Activated T-cell treated with anti-CD3 and anti-CD28 coated beads, Interleukin-2, amount 50 U/mL, for 72 hours (primary cell): ENCODE measurements around the gene BIK. TPM values are rescaled to one million over a fixed set of nuclear protein-coding genes. Genes with fewer than 3 reads are reported as not detected.
A peak's percentile ranks its signal among the peaks of the same experiment; 100 is the strongest.
"Not testable (repeated sequence)": the region's sequence is repeated elsewhere in the genome, so short reads cannot be mapped to it uniquely, and the experiment has no call there.

ENCODE experiments used
- ATAC-seq, 2 donors: fragments of 150-1000 bp; cut with Tn5 transposase; replicated peaks in 1 of 2; 2 replicates each; pipeline ENCODE4 v1.10.0; 2021; ENCODE audit warnings: moderate library complexity in 2 of 2, mild to moderate bottlenecking in 1 of 2
- DNase-seq, 2 donors: peaks; one replicate each; pipeline ENCODE4 v3.0.0; 2021 to 2022; ENCODE audit warnings: mixed read lengths in 1 of 2
- H3K27ac Mint-ChIP-seq: one replicate; pipeline ENCODE4 v1.8.0; 2022; ENCODE audit warnings: mild to moderate bottlenecking, moderate library complexity, mixed read lengths
- H3K27me3 Mint-ChIP-seq: one replicate; pipeline ENCODE4 v1.8.0; 2022; ENCODE audit warnings: low read depth, mixed read lengths
- H3K36me3 Mint-ChIP-seq, 2 donors: one replicate each; pipeline ENCODE4 v1.8.0; 2022; ENCODE audit warnings: mixed read lengths in 2 of 2, mild to moderate bottlenecking in 1 of 2; ENCODE audit not compliant: insufficient read depth in 2 of 2
- H3K4me1 Mint-ChIP-seq: one replicate; pipeline ENCODE4 v1.8.0; 2022; ENCODE audit warnings: low read depth, mixed read lengths
- H3K4me3 Mint-ChIP-seq, 2 donors: one replicate each; pipeline ENCODE4 v1.8.0; 2022; ENCODE audit warnings: mild to moderate bottlenecking in 2 of 2, mixed read lengths in 2 of 2, moderate library complexity in 2 of 2
- H3K9me3 Mint-ChIP-seq, 2 donors: one replicate each; pipeline ENCODE4 v1.8.0; 2022; ENCODE audit warnings: mixed read lengths in 2 of 2
- total RNA-seq, 2 donors: library from RNA; stranded (reverse); gene quantifications; one replicate each; pipeline ENCODE4 v1.2.3, GENCODE V29; 2022

BIK gene
- total RNA-seq, 2 donors from 2014 or later: 3.2 to 5.0 TPM

DNA sequence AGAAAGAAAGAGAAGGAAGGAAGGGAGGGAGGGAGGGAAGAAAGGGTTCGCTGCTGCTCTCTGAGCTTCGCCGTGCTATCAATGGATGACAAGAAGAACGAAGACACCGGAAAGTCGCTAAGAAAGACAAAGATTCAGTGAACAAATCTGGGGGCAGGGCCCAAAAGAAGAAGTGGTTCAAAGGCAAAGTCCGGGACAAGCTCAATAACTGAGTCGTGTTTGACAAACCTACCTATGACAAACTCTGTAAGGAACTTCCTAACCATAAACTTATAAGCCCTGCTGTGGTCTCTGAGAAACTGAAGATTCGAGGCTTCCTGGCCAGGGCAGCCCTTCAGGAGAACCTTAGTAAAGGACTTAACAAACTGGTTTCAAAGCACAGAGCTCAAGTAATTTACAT is 18.5 kb upstream of the BIK start:
- Mint-ChIP-seq H3K27me3 (no peaks in the 10 kb centered on the region), H3K27ac (no peak overlapping the region), H3K4me3 (no peak overlapping the region), H3K36me3 (peaks cover 7% of the 10 kb centered on the region in 2 donors), H3K9me3 (peaks cover 6% of the 10 kb centered on the region in 2 donors), H3K4me1 (peaks cover 7% of the 10 kb centered on the region)
- ATAC-seq (no peak), DNase-seq (no peak)

DNA sequence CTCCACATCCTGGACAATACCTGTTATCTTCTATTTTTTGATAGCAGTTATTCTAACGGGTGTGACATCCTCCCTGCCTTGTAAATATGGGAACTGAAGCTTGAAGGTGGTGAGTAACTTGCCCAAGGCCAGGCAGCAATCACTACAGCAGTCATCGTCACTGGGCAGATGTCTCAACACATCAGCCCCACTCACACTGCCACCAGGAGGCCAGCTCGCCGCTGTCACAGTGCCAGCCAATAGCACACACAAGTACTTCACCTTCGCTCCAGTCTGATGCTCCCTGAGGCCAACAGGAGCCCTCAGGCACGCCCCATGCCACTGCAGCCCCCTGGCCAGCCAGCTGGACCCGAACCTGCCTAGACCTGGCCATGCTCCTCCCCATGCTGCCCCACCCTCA is 16.5 kb upstream of the BIK start:
- no peak for ATAC-seq

DNA sequence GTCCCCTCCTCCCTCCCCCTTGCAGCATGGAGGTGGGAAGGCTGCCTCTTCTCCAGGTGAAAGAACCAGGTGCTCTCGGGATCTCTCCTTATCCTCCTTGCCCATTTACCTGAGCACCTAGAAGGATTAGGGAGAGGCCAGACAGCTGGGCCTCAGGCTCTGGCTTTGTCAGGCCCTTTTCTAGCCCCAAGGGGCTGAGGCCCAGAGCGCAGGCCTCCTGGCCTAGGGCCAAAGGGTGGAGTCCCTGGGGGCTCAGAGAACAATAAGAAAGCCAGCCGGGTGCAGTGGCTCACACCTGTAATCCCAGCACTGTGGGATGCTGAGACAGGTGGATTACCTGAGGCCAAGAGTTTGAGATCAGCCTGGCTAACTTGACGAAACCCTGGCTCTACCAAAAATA is 16.0 kb upstream of the BIK start:
- Mint-ChIP-seq H3K36me3 (peaks cover 5 to 7% of the 10 kb centered on the region in 2 donors), H3K4me1 (no peaks in the 10 kb centered on the region), H3K27ac (no peak overlapping the region), H3K4me3 (no peak overlapping the region), H3K27me3 (no peaks in the 10 kb centered on the region), H3K9me3 (peaks cover 6% of the 10 kb centered on the region in 2 donors)
- ATAC-seq (no peak), DNase-seq (no peak)

More for the DNA sequence above, 16.5 kb upstream of the BIK start:
- H3K27ac Mint-ChIP-seq: no peak overlapping the region
- H3K4me3 Mint-ChIP-seq: no peak overlapping the region
- peaks cover 5 to 7% of the 10 kb centered on the region in 2 donors for H3K36me3 Mint-ChIP-seq
- no peaks in the 10 kb centered on the region for H3K4me1 Mint-ChIP-seq
- DNase-seq: no peak
- H3K27me3 Mint-ChIP-seq: no peaks in the 10 kb centered on the region
- H3K9me3 Mint-ChIP-seq: peaks cover 6% of the 10 kb centered on the region in 2 donors

DNA sequence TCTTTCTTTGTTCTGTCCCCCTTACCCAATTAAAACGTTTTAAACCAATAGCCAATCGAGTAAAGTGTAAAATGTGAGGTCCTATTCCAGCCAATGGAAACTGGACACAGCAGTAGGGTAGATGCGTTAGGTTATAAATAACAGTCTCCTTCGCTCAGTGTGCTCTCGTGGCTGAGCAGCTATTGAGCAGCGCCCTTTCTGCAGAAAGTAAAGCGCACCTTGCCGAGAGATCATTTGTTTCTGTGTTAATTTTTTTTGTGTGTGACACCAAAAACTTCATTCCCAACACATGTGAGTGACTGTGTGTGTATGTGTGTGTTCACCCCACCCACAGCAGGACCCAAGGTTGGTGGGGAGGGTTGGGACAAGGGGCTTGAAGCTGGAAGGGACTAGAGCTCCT is 14.1 kb upstream of the BIK start:
- no peak for DNase-seq
- Mint-ChIP-seq H3K27me3 (no peaks in the 10 kb centered on the region), H3K9me3 (peaks cover 6% of the 10 kb centered on the region in 2 donors), H3K4me1 (peaks cover 10% of the 10 kb centered on the region), H3K4me3 (no peak overlapping the region), H3K27ac (no peak overlapping the region), H3K36me3 (peaks cover 5 to 7% of the 10 kb centered on the region in 2 donors)
- ATAC-seq: no peak

DNA sequence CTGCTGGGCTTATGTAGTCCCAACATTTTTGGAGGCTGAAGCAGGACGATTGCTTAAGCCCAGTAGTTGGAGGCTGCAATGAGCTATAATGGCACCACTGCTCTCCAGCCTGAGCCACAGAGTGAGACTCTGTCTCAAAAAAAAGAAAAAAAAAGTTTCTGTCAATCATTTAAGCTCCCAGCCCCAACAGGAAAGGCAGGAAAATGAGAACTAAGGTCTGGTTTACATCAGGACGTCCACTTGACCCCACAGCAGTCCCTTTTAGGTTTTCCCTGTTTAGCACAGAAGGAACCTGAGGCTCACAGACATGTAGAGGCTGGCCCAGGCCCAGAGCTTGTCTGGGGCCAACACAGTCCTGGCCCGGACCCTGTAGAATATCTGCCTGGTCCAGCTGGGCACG is 12.2 kb upstream of the BIK start:
- Mint-ChIP-seq H3K27me3 (no peaks in the 10 kb centered on the region), H3K36me3 (peaks cover 5 to 7% of the 10 kb centered on the region in 2 donors), H3K4me1 (peaks cover 11% of the 10 kb centered on the region), H3K4me3 (no peak overlapping the region), H3K9me3 (peaks cover 6% of the 10 kb centered on the region in 2 donors), H3K27ac (no peak overlapping the region)
- DNase-seq: no peak
- no peak for ATAC-seq

DNA sequence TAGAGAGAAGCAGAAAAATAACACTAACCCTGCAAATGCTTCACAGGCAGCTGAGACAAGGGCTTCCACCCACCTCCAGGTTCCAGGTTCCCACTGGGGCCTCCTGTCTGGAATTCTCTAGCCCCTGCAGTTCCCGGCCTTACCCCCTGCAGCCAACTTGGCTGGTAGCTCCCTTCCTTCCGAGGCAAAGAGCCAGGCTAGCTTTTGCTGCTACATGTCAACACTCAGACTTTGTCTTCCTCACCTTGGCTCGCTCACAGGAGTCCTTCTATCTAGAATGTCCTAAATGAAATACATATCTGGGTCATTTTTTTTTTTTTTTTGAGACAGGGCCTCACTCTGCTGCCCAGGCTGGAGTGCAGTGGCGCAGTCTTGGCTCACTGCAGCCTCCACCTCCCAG is 11.5 kb upstream of the BIK start:
- H3K36me3 Mint-ChIP-seq: peaks cover 5 to 7% of the 10 kb centered on the region in 2 donors

DNA sequence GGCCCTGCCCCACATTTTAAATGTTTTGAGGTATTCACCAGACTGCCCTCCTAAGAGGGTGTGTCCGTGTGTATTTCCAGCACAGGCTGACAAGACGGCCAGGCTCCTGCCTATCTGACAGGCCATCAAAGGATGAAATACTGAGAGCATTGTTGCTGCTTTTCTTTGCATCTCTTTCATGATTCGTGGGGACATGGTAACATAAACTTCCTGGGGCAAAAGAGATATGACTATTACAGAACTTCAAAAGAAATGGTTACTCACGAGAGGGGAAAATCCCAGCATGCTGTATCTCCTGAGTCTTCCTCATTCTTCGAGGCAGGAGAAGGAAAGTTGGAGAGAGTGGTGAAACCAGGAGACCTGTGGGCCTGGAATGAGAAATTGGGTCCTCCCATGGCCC is 10.3 kb upstream of the BIK start:
- ATAC-seq: peak; percentile 51 to 74
- peaks cover 6% of the 10 kb centered on the region in 2 donors for H3K9me3 Mint-ChIP-seq
- peaks cover 5 to 7% of the 10 kb centered on the region in 2 donors for H3K36me3 Mint-ChIP-seq
- H3K27ac Mint-ChIP-seq: peak overlapping the region; percentile 0
- H3K4me3 Mint-ChIP-seq: no peak overlapping the region
- DNase-seq: no peak
- no peaks in the 10 kb centered on the region for H3K27me3 Mint-ChIP-seq
- H3K4me1 Mint-ChIP-seq: peaks cover 29% of the 10 kb centered on the region

More for the DNA sequence above, 11.5 kb upstream of the BIK start:
- Mint-ChIP-seq H3K4me3 (no peak overlapping the region), H3K4me1 (peaks cover 19% of the 10 kb centered on the region), H3K9me3 (peaks cover 6% of the 10 kb centered on the region in 2 donors), H3K27me3 (no peaks in the 10 kb centered on the region), H3K27ac (no peak overlapping the region)
- no peak for DNase-seq
- no peak for ATAC-seq

DNA sequence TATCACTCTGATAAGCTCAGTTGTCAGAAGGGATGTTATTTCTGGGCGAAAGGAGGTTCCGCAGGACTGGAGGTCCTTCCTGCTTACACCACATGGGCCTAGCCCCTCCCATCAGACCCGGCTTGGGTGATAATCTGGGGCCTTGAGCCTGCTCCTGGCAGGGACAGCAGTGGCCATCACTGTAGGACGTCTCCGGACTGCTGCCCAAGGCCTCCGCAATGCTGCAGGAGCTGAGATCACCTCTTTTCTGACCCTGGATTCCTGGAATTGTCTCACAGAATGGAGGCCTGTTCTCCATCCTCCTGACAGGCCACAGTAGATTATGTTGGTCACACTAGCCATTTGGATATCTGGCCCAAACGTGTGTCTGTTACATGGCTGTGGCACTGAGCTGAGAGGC is 9.2 kb upstream of the BIK start:
- Mint-ChIP-seq H3K9me3 (peaks cover 1% of the 10 kb centered on the region in 2 donors), H3K27me3 (no peaks in the 10 kb centered on the region), H3K36me3 (peaks cover 1% of the 10 kb centered on the region in 2 donors), H3K27ac (no peak overlapping the region), H3K4me1 (peaks cover 29% of the 10 kb centered on the region), H3K4me3 (no peak overlapping the region)
- no peak for DNase-seq
- no peak for ATAC-seq

DNA sequence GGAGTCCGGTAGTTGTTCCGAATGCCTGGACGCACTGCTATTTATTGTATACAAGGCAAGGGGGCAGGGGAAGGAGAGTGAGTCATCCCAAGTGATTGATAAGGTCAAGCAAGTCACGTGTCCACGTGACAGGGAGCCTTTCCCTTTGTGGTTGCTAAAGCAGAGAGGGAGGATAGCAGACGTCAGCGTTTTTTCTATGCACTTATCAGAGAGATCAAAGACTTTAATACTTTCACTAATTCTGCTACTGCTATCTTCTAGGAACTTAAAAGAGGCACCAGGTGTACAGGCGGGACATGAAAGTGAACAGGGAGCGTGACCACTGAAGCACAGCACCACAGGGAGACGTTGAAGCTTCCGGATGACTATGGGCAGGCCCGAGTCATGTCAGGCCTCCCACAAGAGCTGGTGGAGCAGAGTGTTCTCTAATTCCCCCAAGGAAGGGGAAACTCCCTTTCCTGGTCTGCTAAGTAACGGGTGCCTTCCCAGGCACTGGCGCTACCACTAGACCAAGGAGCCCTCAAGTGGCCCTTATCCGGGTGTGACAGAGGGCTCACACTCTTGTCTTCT is 6.4 kb upstream of the BIK start:
- H3K9me3 Mint-ChIP-seq, H3K27me3 Mint-ChIP-seq, H3K36me3 Mint-ChIP-seq: not testable (repeated sequence)
- DNase-seq: peak; percentile 28 to 31
- Mint-ChIP-seq H3K4me1 (peaks cover 29% of the 10 kb centered on the region), H3K27ac (peak overlapping the region; percentile 19), H3K4me3 (peak overlapping the region; percentile 31 to 51)
- peak; percentile 76 to 77 for ATAC-seq

DNA sequence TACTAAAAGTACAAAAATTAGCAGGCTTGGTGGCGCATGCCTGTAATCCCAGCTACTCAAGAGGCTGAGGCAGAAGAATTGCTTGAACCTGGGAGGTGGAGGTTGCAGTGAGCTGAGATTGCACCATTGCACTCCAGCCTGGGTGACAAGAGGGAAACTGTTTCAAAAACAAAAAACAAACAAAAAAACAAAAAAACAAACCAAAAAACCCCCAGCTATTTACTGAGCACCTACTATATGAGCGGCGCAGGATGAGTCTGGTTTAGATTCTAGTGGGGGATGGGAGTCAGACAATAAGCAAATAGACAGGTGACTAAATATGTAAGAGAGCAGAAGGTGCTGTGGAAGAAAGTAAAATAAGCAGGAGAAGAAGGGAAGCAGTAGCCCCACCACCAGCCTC is 5.6 kb upstream of the BIK start:
- not testable (repeated sequence) for ATAC-seq, H3K36me3 Mint-ChIP-seq, DNase-seq, H3K27ac Mint-ChIP-seq, H3K4me3 Mint-ChIP-seq, H3K9me3 Mint-ChIP-seq, H3K27me3 Mint-ChIP-seq
- peaks cover 26% of the 10 kb centered on the region for H3K4me1 Mint-ChIP-seq

DNA sequence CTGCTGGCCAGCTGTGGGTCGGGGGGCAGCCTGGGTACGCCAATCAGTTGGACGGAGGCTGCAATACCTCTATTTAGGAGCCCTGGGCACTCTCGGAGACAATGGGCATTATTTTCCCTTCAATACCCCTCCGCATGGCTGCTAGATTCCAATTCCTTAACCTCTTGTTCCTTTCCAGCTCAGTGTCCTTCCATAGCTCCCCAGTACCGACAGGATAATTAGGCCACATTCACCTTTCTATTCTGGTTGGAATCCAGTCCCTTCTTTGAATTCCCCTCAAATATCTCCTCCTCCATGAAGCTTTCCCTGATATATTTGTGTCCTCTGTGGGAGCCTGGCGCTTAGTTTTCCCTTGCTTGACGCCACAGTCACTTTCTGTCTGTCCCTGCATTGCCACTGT is 4.2 kb upstream of the BIK start:
- Mint-ChIP-seq H3K4me1 (peaks cover 19% of the 10 kb centered on the region), H3K27ac (no peak overlapping the region), H3K36me3 (no peaks in the 10 kb centered on the region), H3K4me3 (no peak overlapping the region), H3K9me3 (no peaks in the 10 kb centered on the region), H3K27me3 (no peaks in the 10 kb centered on the region)
- no peak for ATAC-seq
- DNase-seq: no peak

DNA sequence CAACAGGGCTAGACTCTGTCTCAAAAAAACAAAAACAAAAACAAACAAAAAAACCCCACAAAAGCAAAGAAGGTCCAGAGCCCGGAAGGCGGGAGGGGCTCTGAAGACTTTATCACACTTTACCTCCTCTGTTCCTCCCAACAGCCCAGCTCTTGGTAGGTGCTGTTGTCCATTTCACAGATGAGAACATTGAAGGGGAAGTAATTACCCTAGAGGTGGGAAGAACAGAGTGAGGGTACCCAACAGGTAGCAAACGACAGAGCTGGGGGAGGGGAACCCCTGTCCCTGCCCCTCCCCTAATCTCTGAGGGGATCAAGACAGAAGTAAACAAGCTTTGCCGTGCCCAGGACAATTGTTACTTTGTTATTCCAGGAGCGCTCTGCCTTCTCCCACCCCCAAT is 1.0 kb upstream of the BIK start:
- Mint-ChIP-seq H3K4me3 (peak overlapping the region; percentile 18 to 45), H3K9me3 (no peaks in the 10 kb centered on the region), H3K36me3 (no peaks in the 10 kb centered on the region), H3K27me3 (no peaks in the 10 kb centered on the region), H3K27ac (no peak overlapping the region), H3K4me1 (peaks cover 6% of the 10 kb centered on the region)
- ATAC-seq: no peak
- DNase-seq: no peak

DNA sequence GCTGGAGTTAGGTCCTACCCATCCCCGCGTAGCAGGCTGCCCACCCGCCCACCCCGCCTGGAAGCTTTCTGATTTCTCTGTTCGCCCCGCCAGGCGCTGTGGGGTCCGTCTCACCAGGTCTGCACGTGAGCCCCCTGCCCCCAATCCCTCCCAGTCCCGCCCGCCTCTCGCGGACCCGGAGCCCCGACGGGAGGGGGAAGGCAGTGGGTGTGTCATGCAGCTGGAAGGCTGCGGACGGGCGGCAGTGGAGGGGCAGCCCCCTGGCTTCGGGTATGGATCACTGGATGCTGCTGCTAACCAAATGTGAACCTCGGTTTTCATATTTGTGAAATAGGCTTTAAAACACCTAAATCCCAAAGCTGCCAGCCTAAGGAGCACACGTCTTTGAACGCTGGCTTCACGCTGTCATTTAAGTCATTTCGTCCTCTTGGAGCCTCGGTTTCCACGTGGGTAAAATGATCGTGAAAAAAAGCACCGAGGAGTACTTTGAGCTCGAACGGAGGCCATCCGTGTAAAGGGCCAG is 568 bp upstream of the BIK start:
- Mint-ChIP-seq H3K4me3 (peak overlapping the region; percentile 77 to 81), H3K4me1 (peaks cover 1% of the 10 kb centered on the region), H3K27ac (no peak overlapping the region)

More for the DNA sequence above, 568 bp upstream of the BIK start:
- H3K36me3 Mint-ChIP-seq: no peaks in the 10 kb centered on the region
- no peaks in the 10 kb centered on the region for H3K9me3 Mint-ChIP-seq
- H3K27me3 Mint-ChIP-seq: no peaks in the 10 kb centered on the region
- ATAC-seq (no peak), DNase-seq (no peak)
